Measurements from ENCODE around the gene THAP12.

Gene THAP12

GRCh38 chr11:76362716-76363115 is 18.2 kb downstream of the THAP12 start:
- no peak for TF ChIP-seq GATA1 (IDR thresholded peaks at IDR 0.05; ENCODE audit: low read depth, low read length)
- TF ChIP-seq POLR2A (IDR thresholded peaks at IDR 0.05; ENCODE audit: low read length), result no peak
- DNase-seq, result no peak

- no peak for DNase-seq
- TF ChIP-seq GATA1 (IDR thresholded peaks at IDR 0.05; ENCODE audit: low read depth, low read length) (no peak), POLR2A (IDR thresholded peaks at IDR 0.05; ENCODE audit: low read length) (no peak)
These were observed 19.2 kb downstream of the THAP12 start for GRCh38 chr11:76361776-76362175.

GRCh38 chr11:76361374-76361773 is 19.6 kb downstream of the THAP12 start:
- TF ChIP-seq POLR2A (IDR thresholded peaks at IDR 0.05; ENCODE audit: low read length) (no peak), GATA1 (IDR thresholded peaks at IDR 0.05; ENCODE audit: low read depth, low read length) (no peak)
- DNase-seq, result no peak

GRCh38 chr11:76355172-76355571 is 25.8 kb downstream of the THAP12 start:
- no peak for DNase-seq
- TF ChIP-seq GATA1 (IDR thresholded peaks at IDR 0.05; ENCODE audit: low read depth, low read length) (no peak), POLR2A (IDR thresholded peaks at IDR 0.05; ENCODE audit: low read length) (no peak)

GRCh38 chr11:76348348-76348747 is 32.6 kb downstream of the THAP12 start:
- DNase-seq, result no peak

GRCh38 chr11:76347466-76347865 is 33.5 kb downstream of the THAP12 start:
- TF ChIP-seq POLR2A (IDR thresholded peaks at IDR 0.05; ENCODE audit: low read length), result no peak
- no peak for TF ChIP-seq GATA1 (IDR thresholded peaks at IDR 0.05; ENCODE audit: low read depth, low read length)
- no peak for DNase-seq

More at GRCh38 chr11:76348348-76348747, 32.6 kb downstream of the THAP12 start:
- TF ChIP-seq GATA1 (IDR thresholded peaks at IDR 0.05; ENCODE audit: low read depth, low read length) (no peak), POLR2A (IDR thresholded peaks at IDR 0.05; ENCODE audit: low read length) (no peak)

GRCh38 chr11:76339221-76339620 is 41.7 kb downstream of the THAP12 start:
- no peak for TF ChIP-seq GATA1 (IDR thresholded peaks at IDR 0.05; ENCODE audit: low read depth, low read length)
- no peak for TF ChIP-seq POLR2A (IDR thresholded peaks at IDR 0.05; ENCODE audit: low read length)
- no peak for DNase-seq

- TF ChIP-seq POLR2A (IDR thresholded peaks at IDR 0.05; ENCODE audit: low read length) (no peak), GATA1 (IDR thresholded peaks at IDR 0.05; ENCODE audit: low read depth, low read length) (no peak)
- no peak for DNase-seq
These were observed 43.0 kb downstream of the THAP12 start for GRCh38 chr11:76337923-76338322.

- no peak for DNase-seq
- TF ChIP-seq POLR2A (IDR thresholded peaks at IDR 0.05; ENCODE audit: low read length) (no peak), GATA1 (IDR thresholded peaks at IDR 0.05; ENCODE audit: low read depth, low read length) (no peak)
These were observed 43.5 kb downstream of the THAP12 start for GRCh38 chr11:76337469-76337868.

- no peak for TF ChIP-seq POLR2A (IDR thresholded peaks at IDR 0.05; ENCODE audit: low read length)
- no peak for TF ChIP-seq GATA1 (IDR thresholded peaks at IDR 0.05; ENCODE audit: low read depth, low read length)
- no peak for DNase-seq
These were observed 44.3 kb downstream of the THAP12 start for GRCh38 chr11:76336597-76336996.

GRCh38 chr11:76335842-76336241 is 45.1 kb downstream of the THAP12 start:
- TF ChIP-seq GATA1 (IDR thresholded peaks at IDR 0.05; ENCODE audit: low read depth, low read length), result no peak
- TF ChIP-seq POLR2A (IDR thresholded peaks at IDR 0.05; ENCODE audit: low read length), result no peak
- DNase-seq, result no peak

GRCh38 chr11:76334826-76335389 is 46.0 kb downstream of the THAP12 start:
- no peak for TF ChIP-seq POLR2A (IDR thresholded peaks at IDR 0.05; ENCODE audit: low read length)
- TF ChIP-seq GATA1 (IDR thresholded peaks at IDR 0.05; ENCODE audit: low read depth, low read length), result no peak
- DNase-seq, result no peak

GRCh38 chr11:76330651-76331050 is 50.3 kb downstream of the THAP12 start:
- no peak for TF ChIP-seq POLR2A (IDR thresholded peaks at IDR 0.05; ENCODE audit: low read length)
- TF ChIP-seq GATA1 (IDR thresholded peaks at IDR 0.05; ENCODE audit: low read depth, low read length), result no peak

GRCh38 chr11:76329983-76330382 is 50.9 kb downstream of the THAP12 start:
- TF ChIP-seq GATA1 (IDR thresholded peaks at IDR 0.05; ENCODE audit: low read depth, low read length) (no peak), POLR2A (IDR thresholded peaks at IDR 0.05; ENCODE audit: low read length) (no peak)
- no peak for DNase-seq

More at GRCh38 chr11:76330651-76331050, 50.3 kb downstream of the THAP12 start:
- DNase-seq, result no peak

- TF ChIP-seq GATA1 (IDR thresholded peaks at IDR 0.05; ENCODE audit: low read depth, low read length) (no peak), POLR2A (IDR thresholded peaks at IDR 0.05; ENCODE audit: low read length) (no peak)
- no peak for DNase-seq
These were observed 51.8 kb downstream of the THAP12 start for GRCh38 chr11:76329084-76329648.

All from erythroblast (primary cell).